Body of pancreas (tissue), 4 donors: Measurements from ENCODE around the gene APLF. TPM values are rescaled to one million over a fixed set of nuclear protein-coding genes. Genes with fewer than 3 reads are reported as not detected.

ENCODE experiments used
- ATAC-seq: fragments of 150-250 bp; one replicate; pipeline ENCODE4 v1.9.1; 2016
- DNase-seq, 4 donors: peaks; one replicate each; pipeline ENCODE4 v3.0.0-alpha.2; 2019
- H3K27ac ChIP-seq, 4 donors: fragments of 200-600 bp; sonication (generic); 1 replicate in 3 of 4; 2 replicates in 1 of 4; pipeline versions ENCODE4 v1.5.1 to v1.6.1; 2016 to 2019; ENCODE audit warnings: mild to moderate bottlenecking in 1 of 4, mixed read lengths in 1 of 4, moderate library complexity in 1 of 4
- H3K27me3 ChIP-seq, 2 donors: fragments of 200-600 bp; sonication (generic); one replicate each; pipeline ENCODE4 v1.6.0; 2016; ENCODE audit warnings: mild to moderate bottlenecking in 1 of 2
- H3K36me3 ChIP-seq, 2 donors: fragments of 200-600 bp; sonication (generic); replicated peaks in 1 of 2; 2 replicates each; pipeline ENCODE4 v1.5.1; 2016; ENCODE audit warnings: low read depth in 2 of 2; ENCODE audit not compliant: insufficient read depth in 1 of 2
- H3K4me1 ChIP-seq: fragments of 200-600 bp; sonication (generic); one replicate; pipeline ENCODE4 v1.6.0; 2016
- H3K4me3 ChIP-seq, 2 donors: fragments of 200-600 bp; sonication (generic); 1 replicate in 1 of 2; 2 replicates in 1 of 2; pipeline ENCODE4 v1.5.1; 2016 to 2019
- H3K9me3 ChIP-seq, 3 donors: fragments of 200-600 bp; sonication (generic); 1 replicate in 2 of 3; 2 replicates in 1 of 3; pipeline ENCODE4 v1.5.1; 2016
- CTCF ChIP-seq, 7 experiments: fragments of 450-650 bp in 4 of 7; fragments of 200-600 bp in 3 of 7; sonication (generic) in 3 of 7; IDR thresholded peaks; one replicate each; pipeline ENCODE4 v1.5.1; 2016 to 2019; ENCODE audit warnings: antibody characterized with exemption in 7 of 7
- POLR2A ChIP-seq, 3 donors: fragments of 450-650 bp; IDR thresholded peaks; one replicate each; pipeline ENCODE4 v1.6.1; 2016; ENCODE audit warnings: antibody characterized with exemption in 3 of 3, mild to moderate bottlenecking in 2 of 3
- WGBS, 2 donors: methylation state at CpG; one replicate each; pipeline ENCODE4 v1.1.5; 2017; 5-methylcytosine and 5-hydroxymethylcytosine counted together
- intact Hi-C: fragments of 100-400 bp; cut with DNase I; formaldehyde crosslinking; loops from one replicate; pipeline ENCODE4 v1.15.1; 2023
- total RNA-seq, 2 donors: library from RNA; depleted of rRNA; stranded (reverse); fragments of >200 nt; gene quantifications; one replicate each; pipeline ENCODE4 v1.1.0, GENCODE V29; 2016

APLF gene
- total RNA-seq, 2 donors from 2014 or later: 3.9 to 4.0 TPM

- no peaks in the 10 kb centered on the region for H3K9me3 ChIP-seq
- no peak overlapping the region for H3K27ac ChIP-seq
- no peak overlapping the region for H3K4me3 ChIP-seq
- WGBS, 2 donors: 67 to 68% methylated on average over 3 of the region's 3 CpGs
- no peaks in the 10 kb centered on the region for H3K4me1 ChIP-seq
- no peak for TF ChIP-seq CTCF (IDR thresholded peaks at IDR 0.05)
- no peak for TF ChIP-seq POLR2A (IDR thresholded peaks at IDR 0.05)
- DNase-seq: no peak
- no peaks in the 10 kb centered on the region for H3K27me3 ChIP-seq
- no peak for ATAC-seq
- no peaks in the 10 kb centered on the region for H3K36me3 ChIP-seq
- intact Hi-C loops: no loop called here
Measured at GRCh38 chr2:68454719-68455118, 12.7 kb upstream of the APLF start.

- no peaks in the 10 kb centered on the region for H3K36me3 ChIP-seq
- no peaks in the 10 kb centered on the region for H3K9me3 ChIP-seq
- intact Hi-C loops: no loop called here
- no peak overlapping the region for H3K27ac ChIP-seq
- WGBS, 2 donors: 57 to 61% methylated on average over 4 of the region's 4 CpGs
- H3K27me3 ChIP-seq: no peaks in the 10 kb centered on the region
- TF ChIP-seq POLR2A (IDR thresholded peaks at IDR 0.05): no peak
- no peak for TF ChIP-seq CTCF (IDR thresholded peaks at IDR 0.05)
- DNase-seq: no peak
- H3K4me1 ChIP-seq: no peaks in the 10 kb centered on the region
- no peak overlapping the region for H3K4me3 ChIP-seq
- no peak for ATAC-seq
Measured at GRCh38 chr2:68456198-68456597, 11.2 kb upstream of the APLF start.

- intact Hi-C loops: no loop called here
- WGBS, 2 donors: 30 to 34% methylated on average over 1 of the region's 1 CpG
- DNase-seq: no peak
- no peak for TF ChIP-seq POLR2A (IDR thresholded peaks at IDR 0.05)
- TF ChIP-seq CTCF (IDR thresholded peaks at IDR 0.05): no peak
- Histone ChIP-seq H3K27me3 (no peaks in the 10 kb centered on the region), H3K36me3 (no peaks in the 10 kb centered on the region), H3K27ac (no peak overlapping the region), H3K9me3 (no peaks in the 10 kb centered on the region), H3K4me1 (no peaks in the 10 kb centered on the region), H3K4me3 (no peak overlapping the region)
- no peak for ATAC-seq
Measured at GRCh38 chr2:68458981-68459380, 8.4 kb upstream of the APLF start.

GRCh38 chr2:68463287-68463877 lies 4.0 kb upstream of the APLF start:
- 0% methylated on average over 1 of the region's 1 CpG for WGBS, 2 donors
- H3K27ac ChIP-seq: no peak overlapping the region
- no peaks in the 10 kb centered on the region for H3K9me3 ChIP-seq
- TF ChIP-seq POLR2A (IDR thresholded peaks at IDR 0.05) (no peak), CTCF (IDR thresholded peaks at IDR 0.05) (peak; percentile 52 to 90 (median 77))
- intact Hi-C loops: loop anchor here (5.0 to 10.0 kb wide), 2 partner anchors 254 to 461 kb away; no protein-coding TSS in a partner anchor
- no peaks in the 10 kb centered on the region for H3K27me3 ChIP-seq
- DNase-seq: no peak
- no peaks in the 10 kb centered on the region for H3K36me3 ChIP-seq
- H3K4me1 ChIP-seq: peaks cover 13% of the 10 kb centered on the region
- ATAC-seq: no peak
- H3K4me3 ChIP-seq: no peak overlapping the region

- Histone ChIP-seq H3K27me3 (no peaks in the 10 kb centered on the region), H3K4me3 (no peak overlapping the region), H3K36me3 (no peaks in the 10 kb centered on the region), H3K4me1 (peaks cover 16% of the 10 kb centered on the region), H3K9me3 (no peaks in the 10 kb centered on the region), H3K27ac (no peak overlapping the region)
- ATAC-seq (no peak), DNase-seq (no peak)
- WGBS, 2 donors: 84 to 88% methylated on average over 5 of the region's 5 CpGs
- intact Hi-C loops: loop anchor here (5.0 to 10.0 kb wide), 2 partner anchors 253 to 460 kb away; no protein-coding TSS in a partner anchor
- TF ChIP-seq CTCF (IDR thresholded peaks at IDR 0.05) (no peak), POLR2A (IDR thresholded peaks at IDR 0.05) (no peak)
Measured at GRCh38 chr2:68464651-68465050, 2.7 kb upstream of the APLF start.
